A673 (cell line): ENCODE measurements around the gene THSD8. TPM values are rescaled to one million over a fixed set of nuclear protein-coding genes. Genes with fewer than 3 reads are reported as not detected.
"Not testable (repeated sequence)": the region's sequence is repeated elsewhere in the genome, so short reads cannot be mapped to it uniquely, and the experiment has no call there.

ENCODE experiments used
- BruUV-seq: library from RNA; stranded (reverse); fragments of 400-500 nt; replicated peaks from 2 replicates; lab custom pipeline; 2021; lab: Mats Ljungman, UMichigan
- CTCF ChIA-PET: fragments of 300-600 bp; sonication (Branson Sonifier 250); formaldehyde crosslinking; loops from one replicate; lab custom pipeline; 2022; ENCODE audit warnings: antibody characterized with exemption; lab: Charles Lee
- POLR2A ChIA-PET: fragments of 300-600 bp; sonication (Branson Sonifier 250); formaldehyde crosslinking; loops from one replicate; lab custom pipeline; 2022; ENCODE audit warnings: antibody characterized with exemption; ENCODE audit not compliant: low non-redundant PET; lab: Charles Lee
- DNase-seq: peaks from one replicate; pipeline ENCODE4 v3.0.0-alpha.2; 2015; ENCODE audit warnings: low spot score
- H3K27ac ChIP-seq: fragments of 200-600 bp; sonication (generic); 2 replicates; pipeline ENCODE4 v1.5.1; 2016; ENCODE audit warnings: mixed run types, low read depth, mild to moderate bottlenecking, mixed read lengths, antibody characterized with exemption, low read length; ENCODE audit not compliant: poor library complexity, severe bottlenecking
- H3K27me3 ChIP-seq: fragments of 200-600 bp; sonication (generic); replicated peaks from 2 replicates; pipeline ENCODE4 v1.6.1; 2017; ENCODE audit warnings: mixed run types, low read depth, mild to moderate bottlenecking, mixed read lengths, antibody characterized with exemption, low read length; ENCODE audit not compliant: insufficient read depth, poor library complexity
- H3K36me3 ChIP-seq: fragments of 200-600 bp; sonication (generic); 2 replicates; pipeline ENCODE4 v1.6.1; 2016; ENCODE audit warnings: mixed run types, mild to moderate bottlenecking, mixed read lengths, antibody characterized with exemption, low read length; ENCODE audit not compliant: insufficient read depth, poor library complexity, severe bottlenecking
- H3K4me1 ChIP-seq: fragments of 200-600 bp; sonication (generic); 2 replicates; pipeline ENCODE4 v1.6.1; 2017; ENCODE audit warnings: mixed run types, mild to moderate bottlenecking, mixed read lengths, antibody characterized with exemption, low read length; ENCODE audit not compliant: insufficient read depth, poor library complexity, severe bottlenecking
- H3K4me3 ChIP-seq: fragments of 200-600 bp; sonication (generic); 2 replicates; pipeline ENCODE4 v1.5.1; 2016; ENCODE audit warnings: low read depth, mixed run types, mild to moderate bottlenecking, mixed read lengths, low read length; ENCODE audit not compliant: poor library complexity, severe bottlenecking
- H3K9me3 ChIP-seq: fragments of 200-600 bp; sonication (generic); 2 replicates; pipeline ENCODE4 v1.6.1; 2016; ENCODE audit warnings: mixed run types, low read depth, mild to moderate bottlenecking, mixed read lengths, antibody characterized with exemption, low read length; ENCODE audit not compliant: poor library complexity, severe bottlenecking
- EZH2 ChIP-seq: fragments of 200-600 bp; sonication (generic); IDR thresholded peaks from 2 replicates; pipeline ENCODE4 v1.6.1; 2017; ENCODE audit warnings: borderline replicate concordance, low read depth, mild to moderate bottlenecking, mixed read lengths, antibody characterized with exemption, low read length; ENCODE audit not compliant: poor library complexity, severe bottlenecking
- intact Hi-C: fragments of 100-400 bp; cut with micrococcal nuclease; formaldehyde crosslinking; loops from one replicate; pipeline ENCODE4 v1.10.0; 2022; ENCODE audit not compliant: unreplicated experiment
- total RNA-seq: library from RNA; stranded (reverse); gene quantifications from 2 replicates; pipeline ENCODE4 v1.2.3, GENCODE V29; 2021
- TF ChIP-seq, protein P1 (sequence below): fragments of 300-800, 200-600 bp; sonication (generic); conservative IDR thresholded peaks from 2 replicates; pipeline ENCODE4 v1.5.1; 2017; ENCODE audit warnings: low read depth, mild to moderate bottlenecking, antibody characterized with exemption, low read length, moderate library complexity, mixed read lengths

The THSD8 gene
- total RNA-seq, 1 experiment from 2014 or later = 45.2 TPM

DNA sequence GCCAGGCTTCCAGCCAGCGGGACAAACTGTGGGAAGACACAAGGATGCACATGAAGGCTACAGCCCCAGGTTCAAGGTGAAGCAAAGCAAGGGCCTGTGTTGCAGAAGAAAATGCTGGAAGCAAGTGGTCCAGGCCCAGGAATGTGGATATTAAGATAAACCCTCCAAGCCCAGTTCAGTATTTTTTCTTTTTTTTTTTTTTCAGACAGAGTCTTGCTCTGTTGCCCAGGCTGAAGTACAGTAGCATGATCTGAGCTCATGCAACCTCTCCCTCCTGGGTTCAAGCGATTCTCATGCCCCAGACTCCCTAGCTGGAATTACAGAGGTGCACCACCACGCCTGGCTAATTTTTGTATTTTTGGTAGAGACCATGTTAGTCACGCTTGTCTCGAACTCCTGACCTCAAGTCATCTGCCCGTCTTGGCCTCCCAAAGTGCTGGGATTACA, 4.7 kb upstream of the THSD8 start:
- H3K4me3 ChIP-seq = no peak overlapping the region
- no peak overlapping the region for H3K27ac ChIP-seq
- CTCF ChIA-PET = interaction anchor here (0.6 to 3.4 kb wide), 4 partner anchors 15 to 94 kb away, joined by 3 to 34 read pairs (median 6); partner anchors contain the start of gene GCDH
- intact Hi-C loops = loop anchor here (2.0 kb wide), 1 partner anchor 30 kb away; no protein-coding TSS in a partner anchor
- POLR2A ChIA-PET = no interaction called here
- no peaks in the 10 kb centered on the region for H3K27me3 ChIP-seq
- peaks cover 20% of the 10 kb centered on the region for H3K36me3 ChIP-seq
- DNase-seq = no peak
- BruUV-seq = no TSS peak
- H3K4me1 ChIP-seq = peaks cover 23% of the 10 kb centered on the region
- TF ChIP-seq, protein P1, sequence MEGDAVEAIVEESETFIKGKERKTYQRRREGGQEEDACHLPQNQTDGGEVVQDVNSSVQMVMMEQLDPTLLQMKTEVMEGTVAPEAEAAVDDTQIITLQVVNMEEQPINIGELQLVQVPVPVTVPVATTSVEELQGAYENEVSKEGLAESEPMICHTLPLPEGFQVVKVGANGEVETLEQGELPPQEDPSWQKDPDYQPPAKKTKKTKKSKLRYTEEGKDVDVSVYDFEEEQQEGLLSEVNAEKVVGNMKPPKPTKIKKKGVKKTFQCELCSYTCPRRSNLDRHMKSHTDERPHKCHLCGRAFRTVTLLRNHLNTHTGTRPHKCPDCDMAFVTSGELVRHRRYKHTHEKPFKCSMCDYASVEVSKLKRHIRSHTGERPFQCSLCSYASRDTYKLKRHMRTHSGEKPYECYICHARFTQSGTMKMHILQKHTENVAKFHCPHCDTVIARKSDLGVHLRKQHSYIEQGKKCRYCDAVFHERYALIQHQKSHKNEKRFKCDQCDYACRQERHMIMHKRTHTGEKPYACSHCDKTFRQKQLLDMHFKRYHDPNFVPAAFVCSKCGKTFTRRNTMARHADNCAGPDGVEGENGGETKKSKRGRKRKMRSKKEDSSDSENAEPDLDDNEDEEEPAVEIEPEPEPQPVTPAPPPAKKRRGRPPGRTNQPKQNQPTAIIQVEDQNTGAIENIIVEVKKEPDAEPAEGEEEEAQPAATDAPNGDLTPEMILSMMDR = no peak
- no peak for TF ChIP-seq EZH2
- no peaks in the 10 kb centered on the region for H3K9me3 ChIP-seq

DNA sequence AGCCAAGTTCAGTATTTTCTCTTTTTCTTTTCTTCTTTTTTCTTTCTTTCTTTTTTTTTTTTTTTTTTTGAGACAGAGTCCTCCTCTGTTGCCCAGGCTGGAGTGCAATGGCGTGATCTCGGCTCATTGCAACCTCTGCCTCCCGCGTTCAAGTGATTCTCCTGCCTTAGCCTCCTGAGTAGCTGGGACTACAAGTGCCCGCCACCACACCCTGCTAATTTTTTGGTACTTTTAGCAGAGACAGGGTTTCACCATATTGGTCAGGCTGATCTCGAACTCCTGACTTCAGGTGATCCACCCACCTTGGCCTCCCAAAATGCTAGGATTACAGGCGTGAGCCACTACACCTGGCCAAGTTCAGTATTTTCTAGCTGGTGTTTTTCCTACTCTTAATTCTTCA, 4.3 kb upstream of the THSD8 start:
- BruUV-seq, H3K27ac ChIP-seq, H3K27me3 ChIP-seq, H3K4me3 ChIP-seq, POLR2A ChIA-PET, H3K9me3 ChIP-seq, DNase-seq: not testable (repeated sequence)
- CTCF ChIA-PET = interaction anchor here (0.6 to 3.4 kb wide), 4 partner anchors 15 to 93 kb away, joined by 3 to 34 read pairs (median 6); partner anchors contain the start of gene GCDH
- intact Hi-C loops = loop anchor here (2.0 kb wide), 1 partner anchor 31 kb away; no protein-coding TSS in a partner anchor
- Histone ChIP-seq H3K36me3 (peaks cover 20% of the 10 kb centered on the region), H3K4me1 (peaks cover 26% of the 10 kb centered on the region)

DNA sequence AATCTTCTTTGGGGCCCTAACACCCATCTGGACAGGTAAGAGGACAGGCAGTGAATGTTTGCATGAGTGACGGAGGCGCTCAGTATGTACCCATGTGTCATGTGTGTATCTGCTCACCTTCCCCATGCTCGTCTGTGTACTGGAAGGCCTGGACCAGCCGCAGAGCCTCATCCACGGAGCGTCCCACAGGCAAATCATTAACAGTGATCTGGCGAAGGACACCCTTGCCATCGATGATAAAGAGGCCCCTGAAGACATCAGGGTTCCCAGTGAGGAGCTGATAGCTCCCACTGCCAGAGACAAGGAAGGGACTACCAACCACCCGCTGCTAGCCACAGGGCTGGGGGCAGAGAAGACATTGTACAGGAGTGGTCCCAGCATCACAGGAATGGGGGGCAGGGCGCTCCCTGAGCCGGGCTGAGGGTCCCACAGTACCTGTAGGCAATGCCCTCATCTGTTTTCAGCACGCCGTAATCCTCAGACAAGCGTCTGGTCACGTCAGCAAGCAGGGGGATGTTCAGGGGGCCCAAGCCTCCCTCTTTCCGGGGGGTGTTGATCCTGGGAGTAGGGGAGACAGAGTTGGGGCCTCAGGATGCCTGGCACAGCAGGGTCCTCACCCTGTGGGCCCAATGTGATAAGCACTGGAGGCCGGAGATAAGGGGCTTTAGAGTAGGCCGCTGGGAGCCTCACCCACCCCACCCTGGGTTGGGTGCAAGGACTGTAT, 2.0 kb upstream of the THSD8 start:
- no peaks in the 10 kb centered on the region for H3K9me3 ChIP-seq
- no peak for TF ChIP-seq EZH2
- TF ChIP-seq, protein P1 = no peak
- CTCF ChIA-PET = interaction anchor here (0.6 to 1.7 kb wide), 3 partner anchors 34 to 39 kb away, joined by 4 to 10 read pairs (median 8); no protein-coding TSS in a partner anchor
- no peak for DNase-seq
- peak overlapping the region; percentile 64 for H3K4me3 ChIP-seq
- peaks cover 20% of the 10 kb centered on the region for H3K4me1 ChIP-seq
- intact Hi-C loops = no loop called here
- no peaks in the 10 kb centered on the region for H3K27me3 ChIP-seq
- H3K27ac ChIP-seq = no peak overlapping the region
- BruUV-seq = no TSS peak
- H3K36me3 ChIP-seq = peaks cover 20% of the 10 kb centered on the region
- POLR2A ChIA-PET = interaction anchor here (0.6 to 0.7 kb wide), 2 partner anchors 67 to 173 kb away, joined by 3 to 6 read pairs; no protein-coding TSS in a partner anchor
